ENCODE results near the gene GOLGA1.

Gene GOLGA1

GRCh38 chr9:124831642-124832364, 109.1 kb downstream of the GOLGA1 start:
- DNase-seq = no peak

DNA sequence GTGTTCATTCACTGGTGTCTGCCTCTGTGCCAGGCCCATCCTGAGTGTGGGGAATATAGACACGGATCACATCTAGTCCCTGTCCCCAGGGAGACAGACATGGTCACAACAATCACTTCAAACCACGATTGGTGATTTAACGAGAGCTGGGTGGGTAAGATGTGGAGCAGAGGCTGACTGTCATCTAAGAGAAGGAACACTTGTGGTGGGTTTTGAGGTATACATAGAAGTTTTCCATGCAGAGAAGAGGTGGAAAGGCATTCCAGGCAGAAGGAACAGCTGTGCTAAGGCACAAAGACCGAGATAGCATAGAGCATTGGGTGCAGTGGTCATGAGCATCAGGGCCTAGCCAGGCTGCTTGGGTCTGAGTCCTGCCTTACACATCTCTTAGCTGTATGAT, 110.3 kb downstream of the GOLGA1 start:
- DNase-seq = no peak

DNA sequence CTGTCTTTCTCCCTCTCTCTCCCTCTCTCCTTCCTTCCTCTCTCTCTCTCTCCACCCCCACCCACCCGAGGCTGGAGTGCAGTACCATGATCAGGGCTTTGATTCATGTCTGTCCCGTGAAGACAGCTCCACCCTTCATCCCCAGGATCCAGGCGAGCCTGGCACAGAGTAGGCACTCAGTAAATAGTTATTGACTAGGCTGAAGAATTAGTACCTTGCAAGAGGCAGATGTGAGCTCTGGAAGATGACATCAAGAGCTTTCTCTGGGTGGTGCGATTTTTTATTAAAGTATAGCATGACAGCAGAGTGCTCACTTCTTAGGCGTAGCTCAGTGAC, 111.6 kb downstream of the GOLGA1 start:
- DNase-seq = no peak

DNA sequence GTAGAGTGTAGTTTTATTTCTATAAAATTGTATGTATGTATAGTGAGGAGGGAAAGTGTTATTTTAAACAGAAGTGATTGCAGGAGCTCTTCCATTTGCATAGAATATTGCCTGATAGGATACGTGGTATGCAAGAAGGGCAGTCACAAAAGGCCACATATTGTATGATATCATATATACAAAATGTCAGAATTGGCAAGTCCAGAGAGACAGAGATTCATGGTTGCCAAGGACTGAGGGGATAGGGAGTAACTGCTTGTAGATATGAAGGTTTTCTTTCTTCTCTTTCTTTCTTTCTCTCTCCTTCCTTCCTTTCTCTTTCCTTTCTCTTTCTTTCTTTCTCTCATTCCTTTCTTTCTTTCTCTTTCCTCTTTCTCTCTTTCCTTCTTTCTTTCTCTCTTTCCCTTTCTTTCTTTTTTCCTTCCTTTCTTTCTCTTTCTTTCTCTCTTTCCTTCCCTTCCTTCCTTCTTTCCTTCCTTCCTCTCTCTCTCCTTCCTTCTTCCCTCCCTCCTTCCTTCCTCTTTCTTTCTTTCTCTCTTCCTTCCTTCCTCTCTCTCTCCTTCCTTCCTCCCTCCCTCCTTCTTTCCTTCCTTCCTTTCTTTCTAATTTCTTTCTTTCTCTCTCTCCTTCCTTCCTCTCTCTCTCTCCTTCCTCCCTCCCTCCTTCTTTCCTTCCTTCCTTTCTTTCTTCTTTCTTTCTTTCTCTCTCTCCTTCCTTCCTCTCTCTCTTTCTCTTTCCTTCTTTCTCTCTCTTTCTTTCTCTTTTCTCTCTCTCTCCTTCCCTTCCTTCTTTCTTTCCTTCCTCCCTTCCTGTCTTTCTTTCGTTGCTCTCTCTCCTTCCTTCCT, 112.2 kb downstream of the GOLGA1 start:
- DNase-seq = no peak

Data from activated gamma-delta T cell (primary cell).